Nephron progenitor cell (in vitro differentiated cells): ENCODE data around the gene SRSF10.

Experiments used
- DNase-seq: peaks from one replicate; pipeline ENCODE4 v3.0.0; 2021
- H3K27ac Mint-ChIP-seq: 2 replicates; pipeline ENCODE4 v1.8.0; 2021; ENCODE audit warnings: mild to moderate bottlenecking, moderate library complexity, mixed read lengths
- H3K27me3 Mint-ChIP-seq: 2 replicates; pipeline ENCODE4 v1.8.0; 2021; ENCODE audit warnings: mild to moderate bottlenecking, low read depth, mixed read lengths; ENCODE audit not compliant: poor library complexity
- H3K36me3 Mint-ChIP-seq: 2 replicates; pipeline ENCODE4 v1.8.0; 2021; ENCODE audit warnings: low read depth, mixed read lengths
- H3K4me1 Mint-ChIP-seq: 2 replicates; pipeline ENCODE4 v1.8.0; 2021; ENCODE audit warnings: mixed read lengths
- H3K4me3 Mint-ChIP-seq: 2 replicates; pipeline ENCODE4 v1.8.0; 2021; ENCODE audit warnings: mild to moderate bottlenecking, moderate library complexity, mixed read lengths
- H3K9me3 Mint-ChIP-seq: 2 replicates; pipeline ENCODE4 v1.8.0; 2021; ENCODE audit warnings: mild to moderate bottlenecking, moderate library complexity, mixed read lengths
- TF ChIP-seq, protein P1 (sequence below): fragments of 200-600 bp; sonication (generic); IDR thresholded peaks from 2 replicates; pipeline ENCODE4 v1.5.0; 2021; ENCODE audit warnings: antibody characterized with exemption

Gene SRSF10

DNA sequence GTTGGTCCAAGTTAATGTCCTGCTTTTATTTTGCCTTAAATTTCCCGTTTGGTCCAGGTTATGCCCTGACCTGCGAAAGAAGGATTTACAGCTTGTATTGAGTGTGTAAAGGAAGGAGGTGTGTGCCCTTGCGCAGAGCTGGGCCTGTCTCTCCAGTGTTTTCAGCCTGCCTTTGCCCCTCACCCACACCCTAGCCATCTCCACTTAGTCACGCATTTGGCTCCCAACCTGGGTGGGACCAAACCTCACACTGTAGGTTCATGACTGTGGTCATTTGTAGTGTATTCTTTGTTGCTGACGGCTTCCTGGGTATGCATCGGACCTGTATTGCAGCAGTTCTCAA lies 572 bp upstream of the SRSF10 start:
- peaks cover 72% of the 10 kb centered on the region for H3K4me1 Mint-ChIP-seq
- peaks cover 3% of the 10 kb centered on the region for H3K27me3 Mint-ChIP-seq
- TF ChIP-seq, protein P1, sequence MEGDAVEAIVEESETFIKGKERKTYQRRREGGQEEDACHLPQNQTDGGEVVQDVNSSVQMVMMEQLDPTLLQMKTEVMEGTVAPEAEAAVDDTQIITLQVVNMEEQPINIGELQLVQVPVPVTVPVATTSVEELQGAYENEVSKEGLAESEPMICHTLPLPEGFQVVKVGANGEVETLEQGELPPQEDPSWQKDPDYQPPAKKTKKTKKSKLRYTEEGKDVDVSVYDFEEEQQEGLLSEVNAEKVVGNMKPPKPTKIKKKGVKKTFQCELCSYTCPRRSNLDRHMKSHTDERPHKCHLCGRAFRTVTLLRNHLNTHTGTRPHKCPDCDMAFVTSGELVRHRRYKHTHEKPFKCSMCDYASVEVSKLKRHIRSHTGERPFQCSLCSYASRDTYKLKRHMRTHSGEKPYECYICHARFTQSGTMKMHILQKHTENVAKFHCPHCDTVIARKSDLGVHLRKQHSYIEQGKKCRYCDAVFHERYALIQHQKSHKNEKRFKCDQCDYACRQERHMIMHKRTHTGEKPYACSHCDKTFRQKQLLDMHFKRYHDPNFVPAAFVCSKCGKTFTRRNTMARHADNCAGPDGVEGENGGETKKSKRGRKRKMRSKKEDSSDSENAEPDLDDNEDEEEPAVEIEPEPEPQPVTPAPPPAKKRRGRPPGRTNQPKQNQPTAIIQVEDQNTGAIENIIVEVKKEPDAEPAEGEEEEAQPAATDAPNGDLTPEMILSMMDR: no peak
- no peaks in the 10 kb centered on the region for H3K9me3 Mint-ChIP-seq
- H3K27ac Mint-ChIP-seq: peak overlapping the region; percentile 99
- H3K36me3 Mint-ChIP-seq: peaks cover 28% of the 10 kb centered on the region
- peak; percentile 30 for DNase-seq
- H3K4me3 Mint-ChIP-seq: peak overlapping the region; percentile 96

DNA sequence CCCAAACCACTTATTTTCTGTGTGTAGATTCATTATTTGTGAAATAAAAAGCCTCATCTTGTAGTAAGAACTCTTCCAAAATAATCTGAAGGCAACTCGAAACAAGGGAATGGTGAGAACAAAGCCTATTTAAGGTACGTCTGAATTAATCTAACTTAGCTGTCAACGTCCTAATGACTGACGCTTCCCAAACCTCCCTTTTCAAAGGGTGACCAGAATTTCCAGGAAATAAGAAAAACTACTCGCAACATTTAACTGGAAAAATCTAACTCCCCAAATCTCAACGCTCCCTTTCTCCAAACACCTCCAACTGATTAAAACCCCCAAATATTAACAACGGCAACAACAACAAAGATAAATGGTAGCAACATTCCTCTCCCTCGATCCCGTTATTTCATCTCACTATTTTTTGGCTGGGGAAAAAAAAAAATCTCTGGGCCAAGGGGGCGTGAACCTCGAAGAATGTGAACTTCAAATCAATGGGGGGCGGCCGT lies 693 bp downstream of the SRSF10 start:
- Mint-ChIP-seq H3K4me1 (peaks cover 74% of the 10 kb centered on the region), H3K4me3 (peak overlapping the region; percentile 96), H3K9me3 (no peaks in the 10 kb centered on the region), H3K36me3 (peaks cover 41% of the 10 kb centered on the region), H3K27ac (peak overlapping the region; percentile 98), H3K27me3 (peaks cover 3% of the 10 kb centered on the region)
- DNase-seq: no peak
- TF ChIP-seq, protein P1: no peak

DNA sequence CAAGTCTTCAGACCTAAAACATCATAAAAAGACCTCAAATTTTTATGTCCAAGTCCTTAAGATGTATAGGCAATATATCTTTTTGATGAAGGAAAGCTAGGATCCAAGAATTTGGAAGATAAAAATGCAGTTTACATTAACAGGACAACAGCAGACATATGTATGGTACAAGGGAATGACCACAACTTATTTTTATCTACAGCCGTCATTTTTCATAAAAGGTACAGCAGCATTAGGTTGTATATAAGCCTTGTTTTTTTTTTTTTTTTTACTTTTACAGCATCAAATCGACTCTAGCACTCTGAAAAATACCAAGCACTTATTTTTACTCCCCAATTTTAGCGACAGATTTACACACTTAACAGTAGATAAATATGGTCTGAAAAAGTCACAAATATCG lies 1.3 kb downstream of the SRSF10 start:
- DNase-seq: no peak
- peak overlapping the region; percentile 98 for H3K27ac Mint-ChIP-seq
- peaks cover 2% of the 10 kb centered on the region for H3K27me3 Mint-ChIP-seq
- no peaks in the 10 kb centered on the region for H3K9me3 Mint-ChIP-seq
- peak overlapping the region; percentile 96 for H3K4me3 Mint-ChIP-seq
- H3K36me3 Mint-ChIP-seq: peaks cover 47% of the 10 kb centered on the region
- TF ChIP-seq, protein P1: no peak
- peaks cover 69% of the 10 kb centered on the region for H3K4me1 Mint-ChIP-seq

DNA sequence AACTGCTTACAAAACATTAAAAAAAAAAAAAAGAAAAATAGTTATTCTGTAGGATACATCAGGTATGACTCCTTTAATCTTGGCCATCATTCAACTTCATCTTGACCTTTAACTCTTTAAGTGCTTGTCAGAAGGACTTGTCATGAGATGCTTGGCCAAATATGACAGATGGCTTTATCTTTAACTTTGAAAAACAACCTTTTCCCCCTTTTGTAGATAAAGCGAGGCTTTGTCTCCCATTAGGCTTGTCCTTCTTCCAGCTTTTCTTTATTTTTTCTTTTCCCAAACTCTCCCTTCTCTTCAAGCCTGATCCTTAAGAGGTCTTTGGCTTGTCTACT lies 2.3 kb downstream of the SRSF10 start:
- TF ChIP-seq, protein P1: no peak
- peak overlapping the region; percentile 96 for H3K4me3 Mint-ChIP-seq
- no peak for DNase-seq
- peak overlapping the region; percentile 34 for H3K27ac Mint-ChIP-seq
- H3K4me1 Mint-ChIP-seq: peaks cover 59% of the 10 kb centered on the region
- H3K36me3 Mint-ChIP-seq: peaks cover 57% of the 10 kb centered on the region
- H3K27me3 Mint-ChIP-seq: no peaks in the 10 kb centered on the region
- no peaks in the 10 kb centered on the region for H3K9me3 Mint-ChIP-seq

DNA sequence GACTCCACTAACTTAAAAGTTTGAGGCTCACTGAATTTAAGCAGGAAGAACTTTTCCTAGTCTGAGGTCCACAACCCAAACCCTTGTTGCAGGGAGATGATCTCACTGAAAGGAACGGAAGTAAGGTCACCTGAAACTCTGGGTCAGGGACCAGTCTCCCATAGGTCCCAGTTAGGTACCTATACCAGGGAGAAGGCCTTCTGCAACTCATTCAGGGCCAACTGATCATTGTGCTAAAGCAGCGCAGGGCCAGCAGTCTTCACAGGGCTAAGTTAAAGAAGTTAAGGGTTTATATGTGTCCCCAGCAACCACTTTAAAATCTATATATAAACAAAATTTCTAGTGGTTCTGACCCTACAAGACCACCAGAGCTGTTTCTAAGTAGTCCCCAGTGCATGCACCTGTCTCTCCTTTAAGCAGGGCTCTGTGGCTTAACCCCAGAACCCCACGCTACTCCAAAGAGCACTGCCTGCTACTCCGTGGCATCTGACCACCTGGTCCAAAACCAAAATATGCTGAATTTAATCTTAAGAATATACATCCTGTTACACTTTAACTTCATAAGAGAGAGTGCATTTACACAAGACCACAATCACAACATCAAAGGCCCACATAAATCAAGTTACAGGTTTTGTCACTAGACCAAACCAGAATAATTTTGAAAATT lies 2.8 kb downstream of the SRSF10 start:
- TF ChIP-seq, protein P1: no peak
- Mint-ChIP-seq H3K36me3 (peaks cover 61% of the 10 kb centered on the region), H3K27ac (peak overlapping the region; percentile 67), H3K4me3 (peak overlapping the region; percentile 96), H3K27me3 (no peaks in the 10 kb centered on the region), H3K9me3 (no peaks in the 10 kb centered on the region), H3K4me1 (peaks cover 54% of the 10 kb centered on the region)
- no peak for DNase-seq

DNA sequence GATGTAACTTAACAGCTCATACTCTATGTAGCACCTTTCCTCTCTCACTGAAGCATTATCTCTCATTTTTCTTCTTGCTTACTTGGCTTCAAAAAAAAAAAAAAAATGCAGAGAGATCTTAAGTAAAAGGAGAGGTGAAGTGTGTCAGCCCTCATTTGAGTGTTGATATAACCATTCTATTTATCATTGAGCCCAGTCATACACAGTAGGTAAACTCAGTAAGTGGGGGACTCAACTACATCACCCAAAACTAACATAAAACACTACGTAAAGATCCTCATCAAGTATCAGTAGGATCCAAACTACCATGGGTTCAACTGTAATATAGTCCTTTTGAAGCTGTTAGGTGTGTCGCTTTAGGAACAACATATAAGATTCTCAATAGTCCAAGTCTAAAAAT lies 12.3 kb downstream of the SRSF10 start:
- Mint-ChIP-seq H3K4me3 (no peak overlapping the region), H3K9me3 (no peaks in the 10 kb centered on the region), H3K36me3 (peaks cover 50% of the 10 kb centered on the region), H3K27me3 (no peaks in the 10 kb centered on the region), H3K4me1 (no peaks in the 10 kb centered on the region), H3K27ac (peak overlapping the region; percentile 86)
- DNase-seq: no peak
- TF ChIP-seq, protein P1: no peak
